Sigmoid colon (tissue), 7 donors: ENCODE data around the gene CNTNAP4. TPM values are rescaled to one million over a fixed set of nuclear protein-coding genes. Genes with fewer than 3 reads are reported as not detected.
A peak's percentile ranks its signal among the peaks of the same experiment; 100 is the strongest.

ENCODE experiments used
- DNase-seq: peaks from one replicate; pipeline ENCODE4 v3.0.0-alpha.2; 2019
- H3K27ac ChIP-seq, 4 donors: fragments of 200-600 bp; sonication (generic); one replicate each; pipeline ENCODE4 v1.5.1; 2016 to 2019; ENCODE audit warnings: mild to moderate bottlenecking in 1 of 4
- H3K27me3 ChIP-seq, 3 donors: fragments of 200-600 bp; sonication (generic); one replicate each; pipeline ENCODE4 v1.5.1; 2019; ENCODE audit warnings: mild to moderate bottlenecking in 1 of 3
- H3K36me3 ChIP-seq, 4 donors: fragments of 200-600 bp; sonication (generic); one replicate each; pipeline ENCODE4 v1.5.1; 2016 to 2019
- H3K4me1 ChIP-seq, 4 donors: fragments of 200-600 bp; sonication (generic); one replicate each; pipeline ENCODE4 v1.5.1; 2017 to 2019
- H3K4me3 ChIP-seq, 4 donors: fragments of 200-600 bp; sonication (generic); one replicate each; pipeline ENCODE4 v1.5.1; 2017 to 2019; ENCODE audit warnings: mild to moderate bottlenecking in 2 of 4, moderate library complexity in 1 of 4
- H3K9me3 ChIP-seq, 4 donors: fragments of 200-600 bp in 3 of 4; sonication (generic) in 3 of 4; one replicate each; pipeline versions ENCODE4 v1.5.1 to v1.6.1; 2013 to 2019
- CTCF ChIP-seq, 4 experiments: fragments of 450-650 bp in 3 of 4; fragments of 200-600 bp in 1 of 4; IDR thresholded peaks; one replicate each; pipeline ENCODE4 v1.5.1; 2016 to 2019; ENCODE audit warnings: antibody characterized with exemption in 4 of 4, mild to moderate bottlenecking in 3 of 4, moderate library complexity in 2 of 4
- EP300 ChIP-seq, 4 donors: sonication (generic); formaldehyde crosslinking; IDR thresholded peaks; one replicate each; pipeline ENCODE4 v1.6.1; 2017; ENCODE audit warnings: antibody characterized with exemption in 4 of 4
- POLR2A ChIP-seq, 2 donors: fragments of 450-650 bp; IDR thresholded peaks; one replicate each; pipeline ENCODE4 v1.6.1; 2016; ENCODE audit warnings: antibody characterized with exemption in 2 of 2, mild to moderate bottlenecking in 2 of 2, moderate library complexity in 2 of 2
- POLR2AphosphoS5 ChIP-seq, 4 donors: sonication (generic); formaldehyde crosslinking; IDR thresholded peaks; one replicate each; pipeline ENCODE4 v1.6.1; 2017; ENCODE audit warnings: antibody characterized with exemption in 4 of 4
- WGBS, 2 donors: extraction: QIAGEN DNeasy Blood & Tissue Kit; methylation state at CpG; one replicate each; pipeline ENCODE4 v1.1.7; 2013; 5-methylcytosine and 5-hydroxymethylcytosine counted together
- intact Hi-C: fragments of 100-400 bp; cut with DNase I; formaldehyde crosslinking; loops from one replicate; pipeline ENCODE4 v1.15.1; 2023
- polyA plus RNA-seq, 3 donors: library from polyadenylated mRNA; stranded (reverse); fragments of 200-250 nt; gene quantifications; one replicate each; pipeline ENCODE4 v1.2.3, GENCODE V29; 2013
- total RNA-seq, 4 donors: library from RNA; depleted of rRNA; stranded (reverse); fragments of >200 nt; gene quantifications; one replicate each; pipeline ENCODE4 v1.1.0, GENCODE V29; 2016
- donor health status: healthy with polysubstance abuse.
- donor health status: Bipolar disorder and iron deficiency.
- donor health status: healthy.

Gene CNTNAP4
- total and polyA plus RNA-seq, 7 donors = under 0.01 to 1.4 (median 0.22) TPM; not detected in 1

GRCh38 chr16:76265434-76266045, 11.7 kb upstream of the CNTNAP4 start:
- H3K4me1 ChIP-seq = no peaks in the 10 kb centered on the region
- intact Hi-C loops = no loop called here
- DNase-seq = no peak
- no peak overlapping the region for H3K27ac ChIP-seq
- H3K36me3 ChIP-seq = no peaks in the 10 kb centered on the region
- peaks cover 0 to 1% (median 0%) of the 10 kb centered on the region in 4 donors for H3K9me3 ChIP-seq
- TF ChIP-seq POLR2AphosphoS5 (IDR thresholded peaks at IDR 0.05) (no peak), EP300 (IDR thresholded peaks at IDR 0.05) (no peak), POLR2A (IDR thresholded peaks at IDR 0.05) (no peak), CTCF (IDR thresholded peaks at IDR 0.05) (no peak)
- 4 to 23% methylated on average over 2 of the region's 2 CpGs for WGBS, 2 donors
- H3K27me3 ChIP-seq = no peaks in the 10 kb centered on the region
- no peak overlapping the region for H3K4me3 ChIP-seq

- Histone ChIP-seq H3K36me3 (no peaks in the 10 kb centered on the region), H3K27ac (no peak overlapping the region), H3K9me3 (peaks cover 0 to 1% (median 0%) of the 10 kb centered on the region in 4 donors), H3K27me3 (no peaks in the 10 kb centered on the region), H3K4me3 (no peak overlapping the region), H3K4me1 (no peaks in the 10 kb centered on the region)
- DNase-seq = no peak
- intact Hi-C loops = no loop called here
- TF ChIP-seq EP300 (IDR thresholded peaks at IDR 0.05) (no peak), CTCF (IDR thresholded peaks at IDR 0.05) (no peak), POLR2AphosphoS5 (IDR thresholded peaks at IDR 0.05) (no peak), POLR2A (IDR thresholded peaks at IDR 0.05) (no peak)
- 54 to 73% methylated on average over 1 of the region's 1 CpG for WGBS, 2 donors
Observed at GRCh38 chr16:76268824-76269223, 8.4 kb upstream of the CNTNAP4 start.

- Histone ChIP-seq H3K9me3 (no peaks in the 10 kb centered on the region), H3K36me3 (no peaks in the 10 kb centered on the region), H3K27ac (no peak overlapping the region), H3K4me1 (no peaks in the 10 kb centered on the region), H3K27me3 (peaks cover 0 to 5% (median 0%) of the 10 kb centered on the region in 3 donors), H3K4me3 (peak overlapping the region in 1 of 4 donors; percentile 5)
- TF ChIP-seq POLR2AphosphoS5 (IDR thresholded peaks at IDR 0.05) (no peak), POLR2A (IDR thresholded peaks at IDR 0.05) (no peak), EP300 (IDR thresholded peaks at IDR 0.05) (no peak), CTCF (IDR thresholded peaks at IDR 0.05) (no peak)
- 49 to 52% methylated on average over 9 of the region's 9 CpGs for WGBS, 2 donors
- intact Hi-C loops = no loop called here
- no peak for DNase-seq
Observed at GRCh38 chr16:76277460-76278030, 344 bp downstream of the CNTNAP4 start.

- Histone ChIP-seq H3K4me3 (no peak overlapping the region), H3K27ac (no peak overlapping the region), H3K36me3 (no peaks in the 10 kb centered on the region), H3K4me1 (no peaks in the 10 kb centered on the region), H3K9me3 (no peaks in the 10 kb centered on the region), H3K27me3 (peaks cover 0 to 5% (median 0%) of the 10 kb centered on the region in 3 donors)
- DNase-seq = no peak
- WGBS, 2 donors = 80 to 87% methylated on average over 5 of the region's 5 CpGs
- intact Hi-C loops = no loop called here
- TF ChIP-seq CTCF (IDR thresholded peaks at IDR 0.05) (no peak), POLR2A (IDR thresholded peaks at IDR 0.05) (no peak), POLR2AphosphoS5 (IDR thresholded peaks at IDR 0.05) (no peak), EP300 (IDR thresholded peaks at IDR 0.05) (no peak)
Observed at GRCh38 chr16:76278086-76278485, 885 bp downstream of the CNTNAP4 start.
